Measurements from ENCODE around the gene CLDN9. TPM values are rescaled to one million over a fixed set of nuclear protein-coding genes. Genes with fewer than 3 reads are reported as not detected.

Gene CLDN9
- total RNA-seq, 1 donor from 2014 or later, result not detected

GRCh38 chr16:3007059-3007956, 5.4 kb upstream of the CLDN9 start:
- Mint-ChIP-seq H3K36me3 (ENCODE audit: low read depth) (no peaks in the 10 kb centered on the region), H3K27me3 (ENCODE audit: low read depth) (peaks cover 21% of the 10 kb centered on the region), H3K27ac (ENCODE audit: unreplicated experiment) (no peak overlapping the region), H3K4me1 (ENCODE audit: low read depth) (peaks cover 3% of the 10 kb centered on the region), H3K9me3 (ENCODE audit: low read depth) (no peaks in the 10 kb centered on the region), H3K4me3 (ENCODE audit: unreplicated experiment) (no peak overlapping the region)
- DNase-seq (ENCODE audit: low spot score), result no peak
- no peak for TF ChIP-seq CTCF (IDR thresholded peaks at IDR 0.05)

- H3K9me3 Mint-ChIP-seq (ENCODE audit: low read depth), result no peaks in the 10 kb centered on the region
- peaks cover 28% of the 10 kb centered on the region for H3K27me3 Mint-ChIP-seq (ENCODE audit: low read depth)
- peaks cover 3% of the 10 kb centered on the region for H3K4me1 Mint-ChIP-seq (ENCODE audit: low read depth)
- no peak for TF ChIP-seq CTCF (IDR thresholded peaks at IDR 0.05)
- no peak for DNase-seq (ENCODE audit: low spot score)
- H3K27ac Mint-ChIP-seq (ENCODE audit: unreplicated experiment), result no peak overlapping the region
- H3K36me3 Mint-ChIP-seq (ENCODE audit: low read depth), result no peaks in the 10 kb centered on the region
- no peak overlapping the region for H3K4me3 Mint-ChIP-seq (ENCODE audit: unreplicated experiment)
Measured at GRCh38 chr16:3007957-3008689, 4.6 kb upstream of the CLDN9 start.

GRCh38 chr16:3008690-3009037, 4.1 kb upstream of the CLDN9 start:
- Mint-ChIP-seq H3K36me3 (ENCODE audit: low read depth) (no peaks in the 10 kb centered on the region), H3K9me3 (ENCODE audit: low read depth) (no peaks in the 10 kb centered on the region), H3K4me3 (ENCODE audit: unreplicated experiment) (no peak overlapping the region), H3K4me1 (ENCODE audit: low read depth) (peaks cover 3% of the 10 kb centered on the region), H3K27me3 (ENCODE audit: low read depth) (peaks cover 28% of the 10 kb centered on the region), H3K27ac (ENCODE audit: unreplicated experiment) (no peak overlapping the region)
- no peak for TF ChIP-seq CTCF (IDR thresholded peaks at IDR 0.05)
- no peak for DNase-seq (ENCODE audit: low spot score)

GRCh38 chr16:3009568-3010390, 2.9 kb upstream of the CLDN9 start:
- no peak for DNase-seq (ENCODE audit: low spot score)
- no peak overlapping the region for H3K4me3 Mint-ChIP-seq (ENCODE audit: unreplicated experiment)
- H3K4me1 Mint-ChIP-seq (ENCODE audit: low read depth), result peaks cover 3% of the 10 kb centered on the region
- no peak for TF ChIP-seq CTCF (IDR thresholded peaks at IDR 0.05)
- H3K9me3 Mint-ChIP-seq (ENCODE audit: low read depth), result no peaks in the 10 kb centered on the region
- H3K36me3 Mint-ChIP-seq (ENCODE audit: low read depth), result no peaks in the 10 kb centered on the region
- H3K27ac Mint-ChIP-seq (ENCODE audit: unreplicated experiment), result no peak overlapping the region
- H3K27me3 Mint-ChIP-seq (ENCODE audit: low read depth), result peaks cover 32% of the 10 kb centered on the region

GRCh38 chr16:3010510-3010909, 2.2 kb upstream of the CLDN9 start:
- no peak for DNase-seq (ENCODE audit: low spot score)
- Mint-ChIP-seq H3K36me3 (ENCODE audit: low read depth) (no peaks in the 10 kb centered on the region), H3K4me3 (ENCODE audit: unreplicated experiment) (no peak overlapping the region), H3K4me1 (ENCODE audit: low read depth) (no peaks in the 10 kb centered on the region), H3K9me3 (ENCODE audit: low read depth) (no peaks in the 10 kb centered on the region), H3K27me3 (ENCODE audit: low read depth) (peaks cover 29% of the 10 kb centered on the region), H3K27ac (ENCODE audit: unreplicated experiment) (no peak overlapping the region)
- no peak for TF ChIP-seq CTCF (IDR thresholded peaks at IDR 0.05)
